GM12874 (cell line): ENCODE measurements around the gene GLI3.

Source experiments
- CTCF ChIP-seq: IDR thresholded peaks from 2 replicates; pipeline ENCODE4 v1.5.1; 2011; ENCODE audit warnings: low read depth, mild to moderate bottlenecking, control low read depth, low read length, moderate library complexity; ENCODE audit not compliant: insufficient read depth

The GLI3 gene

DNA sequence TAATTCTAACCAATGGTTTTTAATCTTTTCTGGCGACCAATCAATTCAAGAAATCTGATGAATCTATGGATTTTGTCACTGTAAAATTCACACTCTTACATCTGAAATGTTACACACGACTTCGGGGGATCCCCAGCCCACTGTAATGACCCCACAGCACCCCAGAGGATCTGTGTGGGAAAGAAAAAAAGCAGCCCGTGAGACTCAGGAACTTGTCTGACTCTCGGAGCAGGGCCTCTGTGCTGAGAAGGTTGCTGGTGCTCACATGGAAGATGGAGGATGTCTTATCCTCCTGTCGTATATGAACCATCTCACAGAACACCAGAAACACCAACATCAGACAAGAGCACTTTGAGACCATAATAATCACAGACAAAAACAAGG, 305.8 kb downstream of the GLI3 start:
- TF ChIP-seq CTCF: no peak

GRCh38 chr7:41930538-41931262, 306.3 kb downstream of the GLI3 start:
- TF ChIP-seq CTCF: no peak

- TF ChIP-seq CTCF: no peak
Observed at GRCh38 chr7:41928781-41929180, 308.2 kb downstream of the GLI3 start.

- TF ChIP-seq CTCF: no peak
Observed at GRCh38 chr7:41928166-41928565, 308.8 kb downstream of the GLI3 start.

GRCh38 chr7:41927380-41927779, 309.6 kb downstream of the GLI3 start:
- no peak for TF ChIP-seq CTCF

DNA sequence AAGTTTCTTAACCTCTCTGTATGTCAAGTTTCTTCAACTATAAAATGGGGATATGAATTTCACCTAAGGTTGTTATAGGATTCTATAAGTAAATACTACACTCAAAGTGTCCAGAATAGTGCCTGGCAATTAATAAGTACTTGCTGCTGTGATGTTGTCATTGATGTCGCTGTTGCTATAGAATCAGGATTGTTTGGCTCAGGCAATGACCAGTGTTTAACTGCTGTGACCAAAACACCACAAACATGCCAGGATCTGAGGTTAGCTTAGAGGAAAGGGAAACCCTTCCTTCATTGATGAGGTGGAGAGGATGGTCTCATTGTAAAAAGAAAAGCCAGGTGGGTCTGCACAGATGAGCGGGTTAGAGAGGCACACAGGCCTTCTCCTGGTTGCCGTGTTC, 311.1 kb downstream of the GLI3 start:
- no peak for TF ChIP-seq CTCF

DNA sequence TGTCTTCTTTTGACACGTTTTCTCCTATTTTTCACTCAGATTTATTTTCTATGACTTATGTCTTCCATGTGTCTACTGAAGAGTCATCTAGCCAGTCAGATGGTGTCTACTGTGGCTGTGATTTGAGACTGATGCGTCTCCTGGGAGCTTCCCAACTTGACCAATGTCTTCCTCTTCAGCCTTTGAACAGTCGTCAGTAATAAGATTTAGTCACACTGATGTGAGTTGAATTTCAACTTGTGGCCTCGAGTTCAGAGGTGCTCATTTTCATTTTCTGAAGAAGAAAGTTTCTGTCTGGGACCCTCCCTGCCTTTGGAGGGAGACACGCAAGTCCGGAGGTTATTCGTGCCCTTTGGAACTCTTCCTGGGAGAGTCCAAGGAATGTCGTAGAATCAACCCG, 312.2 kb downstream of the GLI3 start:
- TF ChIP-seq CTCF: no peak
